Spinal cord (tissue), 10 donors: ENCODE data around the gene NSD1. TPM values are rescaled to one million over a fixed set of nuclear protein-coding genes. Genes with fewer than 3 reads are reported as not detected.

Experiments used
- DNase-seq, 6 donors: peaks; one replicate each; pipeline versions ENCODE4 v3.0.0 to v3.0.0-alpha.2; 2013 to 2015; ENCODE audit warnings: low spot score in 6 of 6, low read depth in 4 of 6
- H3K27ac ChIP-seq: one replicate; pipeline ENCODE4 v1.5.1; 2013; ENCODE audit warnings: low read depth, low read length, control low read depth
- H3K27me3 ChIP-seq: one replicate; pipeline ENCODE4 v1.6.1; 2013; ENCODE audit warnings: low read length; ENCODE audit not compliant: control insufficient read depth, insufficient read depth
- H3K36me3 ChIP-seq: one replicate; pipeline ENCODE4 v1.6.1; 2013; ENCODE audit warnings: low read length; ENCODE audit not compliant: control insufficient read depth, insufficient read depth
- H3K4me1 ChIP-seq: one replicate; pipeline ENCODE4 v1.6.1; 2013; ENCODE audit warnings: low read length; ENCODE audit not compliant: control insufficient read depth, insufficient read depth
- H3K4me3 ChIP-seq: one replicate; pipeline ENCODE4 v1.5.1; 2013; ENCODE audit warnings: low read depth, low read length, control low read depth
- H3K9me3 ChIP-seq: one replicate; pipeline ENCODE4 v1.6.1; 2013; ENCODE audit warnings: low read length; ENCODE audit not compliant: control insufficient read depth, insufficient read depth
- WGBS: methylation state at CpG from one replicate; pipeline ENCODE4 v1.1.5; 2013; ENCODE audit warnings: missing lambda C conversion rate; ENCODE audit not compliant: insufficient coverage; 5-methylcytosine and 5-hydroxymethylcytosine counted together
- long read RNA-seq, 4 donors: transcript quantifications; one replicate each; lab custom pipeline, GENCODE V29; 2026
- polyA plus RNA-seq, 2 donors: library from polyadenylated mRNA; unstranded; fragments of 120-200 nt; gene quantifications; one replicate each; pipeline ENCODE4 v1.2.1, GENCODE V29; 2013; ENCODE audit not compliant: insufficient read length in 2 of 2
- total RNA-seq, 2 donors: library from RNA; depleted of rRNA in 1 of 2; stranded (reverse); fragments of 120-200 nt in 1 of 2; fragments of >200 nt in 1 of 2; gene quantifications; one replicate each; pipeline versions ENCODE4 v1.2.3 to v1.2.4, GENCODE V29; 2013 to 2014
- donor health status: healthy.

Gene NSD1
- 10 to 100 TPM; 72.8 to 77.2 TPM for total RNA-seq
- polyA plus RNA-seq: 10 to 100 TPM; 43.0 to 44.6 TPM
- long read RNA-seq, donor 1, transcript NSD1-215 (2 exons, 1,414 nt): major isoform, 5 of 10 reads
- long read RNA-seq, donor 1, partial matches to known transcripts: 5 of 10 reads
- long read RNA-seq, donor 1, other reads (novel, unspliced or antisense): 0 of 10 reads
- long read RNA-seq, donor 2, partial matches to known transcripts: 23 of 25 reads
- long read RNA-seq, donor 2, other reads (novel, unspliced or antisense): 0 of 25 reads
- long read RNA-seq, donor 3, partial matches to known transcripts: 0 of 5 reads
- long read RNA-seq, donor 3, other reads (novel, unspliced or antisense): 0 of 5 reads
- long read RNA-seq, donor 4, partial matches to known transcripts: 0 of 2 reads
- long read RNA-seq, donor 4, other reads (novel, unspliced or antisense): 0 of 2 reads

GRCh38 chr5:177133096-177133852 is at the start of gene NSD1:
Gene NSD1 (plus strand): TSS chr5:177133773. CDS start chr5:177135104, 1,331 bp downstream.
- peak within 1 kb of the TSS; percentile 65 for H3K4me3 ChIP-seq
- peaks cover 16% of the 10 kb centered on the region for H3K36me3 ChIP-seq
- H3K27me3 ChIP-seq: no peaks in the 10 kb centered on the region
- peak; percentile 68 to 98 (median 89) for DNase-seq
- 1% methylated on average over 91 of the region's 93 CpGs for WGBS
- peaks cover 25% of the 10 kb centered on the region for H3K4me1 ChIP-seq
- peak within 1 kb of the TSS; percentile 96 for H3K27ac ChIP-seq
- H3K9me3 ChIP-seq: no peaks in the 10 kb centered on the region

GRCh38 chr5:177084175-177084574 is 49.4 kb upstream of the NSD1 start:
- H3K4me1 ChIP-seq: peaks cover 39% of the 10 kb centered on the region
- no peak overlapping the region for H3K4me3 ChIP-seq
- H3K9me3 ChIP-seq: no peaks in the 10 kb centered on the region
- 47% methylated on average over 4 of the region's 4 CpGs for WGBS
- H3K36me3 ChIP-seq: peaks cover 5% of the 10 kb centered on the region
- H3K27me3 ChIP-seq: peaks cover 5% of the 10 kb centered on the region
- no peak overlapping the region for H3K27ac ChIP-seq
- DNase-seq: no peak

- no peak for DNase-seq
- Histone ChIP-seq H3K4me3 (no peak overlapping the region), H3K27me3 (peaks cover 5% of the 10 kb centered on the region), H3K27ac (no peak overlapping the region), H3K9me3 (no peaks in the 10 kb centered on the region), H3K4me1 (peaks cover 46% of the 10 kb centered on the region), H3K36me3 (peaks cover 3% of the 10 kb centered on the region)
- WGBS: 41% methylated on average over 12 of the region's 13 CpGs
Measured at GRCh38 chr5:177085985-177086653, 47.5 kb upstream of the NSD1 start.

GRCh38 chr5:177086654-177087397 is 46.7 kb upstream of the NSD1 start, which contains the start of gene FGFR4:
Gene FGFR4 (plus strand): TSS chr5:177086915. CDS start chr5:177089603, 2,688 bp downstream.
- no peaks in the 10 kb centered on the region for H3K9me3 ChIP-seq
- DNase-seq: peak in 2 of 6 donors; percentile 60 to 65
- peaks cover 41% of the 10 kb centered on the region for H3K4me1 ChIP-seq
- H3K27me3 ChIP-seq: peaks cover 5% of the 10 kb centered on the region
- H3K4me3 ChIP-seq: no peak within 1 kb of the TSS
- under 1% methylated on average over 55 of the region's 68 CpGs for WGBS
- H3K36me3 ChIP-seq: peaks cover under 1% of the 10 kb centered on the region
- no peak within 1 kb of the TSS for H3K27ac ChIP-seq

GRCh38 chr5:177087398-177088005 is 46.1 kb upstream of the NSD1 start:
- Histone ChIP-seq H3K4me1 (peaks cover 39% of the 10 kb centered on the region), H3K27me3 (peaks cover 5% of the 10 kb centered on the region), H3K27ac (no peak overlapping the region), H3K4me3 (no peak overlapping the region), H3K36me3 (peaks cover 5% of the 10 kb centered on the region), H3K9me3 (no peaks in the 10 kb centered on the region)
- no peak for DNase-seq
- 25% methylated on average over 18 of the region's 23 CpGs for WGBS

GRCh38 chr5:177089127-177089526 is 44.4 kb upstream of the NSD1 start:
- Histone ChIP-seq H3K4me1 (peaks cover 39% of the 10 kb centered on the region), H3K9me3 (no peaks in the 10 kb centered on the region), H3K36me3 (peaks cover 16% of the 10 kb centered on the region), H3K27me3 (peaks cover 5% of the 10 kb centered on the region), H3K27ac (no peak overlapping the region), H3K4me3 (no peak overlapping the region)
- WGBS: 49% methylated on average over 5 of the region's 5 CpGs
- peak in 1 of 6 donors; percentile 36 for DNase-seq

GRCh38 chr5:177089825-177090641 is 43.5 kb upstream of the NSD1 start:
- Histone ChIP-seq H3K4me1 (peaks cover 48% of the 10 kb centered on the region), H3K36me3 (peaks cover 19% of the 10 kb centered on the region), H3K27me3 (peaks cover 5% of the 10 kb centered on the region), H3K9me3 (no peaks in the 10 kb centered on the region), H3K4me3 (no peak overlapping the region), H3K27ac (no peak overlapping the region)
- WGBS: 83% methylated on average over 21 of the region's 21 CpGs
- DNase-seq: no peak

GRCh38 chr5:177090813-177091212 is 42.8 kb upstream of the NSD1 start:
- no peak for DNase-seq
- peaks cover 5% of the 10 kb centered on the region for H3K27me3 ChIP-seq
- no peak overlapping the region for H3K4me3 ChIP-seq
- no peaks in the 10 kb centered on the region for H3K9me3 ChIP-seq
- no peak overlapping the region for H3K27ac ChIP-seq
- WGBS: 92% methylated on average over 11 of the region's 13 CpGs
- peaks cover 26% of the 10 kb centered on the region for H3K36me3 ChIP-seq
- H3K4me1 ChIP-seq: peaks cover 48% of the 10 kb centered on the region
